Prostate gland (tissue), 2 donors: ENCODE results near the gene TRPV3. TPM values are rescaled to one million over a fixed set of nuclear protein-coding genes. Genes with fewer than 3 reads are reported as not detected.
"Not testable (repeated sequence)": the region's sequence is repeated elsewhere in the genome, so short reads cannot be mapped to it uniquely, and the experiment has no call there.

Source experiments
- DNase-seq: peaks from one replicate; pipeline ENCODE4 v3.0.0-alpha.2; 2019; ENCODE audit warnings: low spot score
- H3K27ac ChIP-seq, 2 donors: fragments of 200-600 bp; sonication (generic); 2 replicates each; pipeline ENCODE4 v1.5.1; 2017 to 2019
- H3K27me3 ChIP-seq: fragments of 200-600 bp; sonication (generic); replicated peaks from 2 replicates; pipeline ENCODE4 v1.5.1; 2019; ENCODE audit not compliant: insufficient read depth
- H3K36me3 ChIP-seq, 2 donors: fragments of 200-600 bp; sonication (generic); 1 replicate in 1 of 2; 2 replicates in 1 of 2; pipeline versions ENCODE4 v1.5.1 to v1.8.1; 2017 to 2019
- H3K4me1 ChIP-seq: fragments of 200-600 bp; sonication (generic); replicated peaks from 2 replicates; pipeline ENCODE4 v1.5.1; 2019
- H3K4me3 ChIP-seq, 2 donors: fragments of 200-600 bp; sonication (generic); 2 replicates each; pipeline ENCODE4 v1.5.1; 2017 to 2019
- H3K9me3 ChIP-seq: fragments of 200-600 bp; sonication (generic); 2 replicates; pipeline ENCODE4 v1.5.1; 2017
- POLR2A ChIP-seq: fragments of 450-650 bp; IDR thresholded peaks from one replicate; pipeline ENCODE4 v1.6.1; 2016; ENCODE audit warnings: antibody characterized with exemption, mild to moderate bottlenecking
- POLR2AphosphoS5 ChIP-seq: sonication (generic); formaldehyde crosslinking; IDR thresholded peaks from one replicate; pipeline ENCODE4 v1.6.1; 2017; ENCODE audit warnings: antibody characterized with exemption
- WGBS: methylation state at CpG from one replicate; pipeline ENCODE4 v1.1.5; 2018; 5-methylcytosine and 5-hydroxymethylcytosine counted together
- intact Hi-C: fragments of 100-400 bp; cut with DNase I; formaldehyde crosslinking; loops from one replicate; pipeline ENCODE4 v1.14.2; 2022
- total RNA-seq, 2 donors: library from RNA; depleted of rRNA; stranded (reverse); fragments of >200 nt; gene quantifications; one replicate each; pipeline ENCODE4 v1.1.0, GENCODE V29; 2016
- TF ChIP-seq, protein P1 (sequence below), 4 experiments: fragments of 200-600 bp in 2 of 4; fragments of 450-650 bp in 2 of 4; sonication (generic) in 2 of 4; IDR thresholded peaks; 1 replicate in 3 of 4; 2 replicates in 1 of 4; pipeline ENCODE4 v1.5.1; 2016 to 2019; ENCODE audit warnings: antibody characterized with exemption in 4 of 4, mild to moderate bottlenecking in 2 of 4, moderate library complexity in 2 of 4

TRPV3 gene
- total RNA-seq, 2 donors from 2014 or later: 10.5 TPM; not detected in 1

- TF ChIP-seq, protein P1, sequence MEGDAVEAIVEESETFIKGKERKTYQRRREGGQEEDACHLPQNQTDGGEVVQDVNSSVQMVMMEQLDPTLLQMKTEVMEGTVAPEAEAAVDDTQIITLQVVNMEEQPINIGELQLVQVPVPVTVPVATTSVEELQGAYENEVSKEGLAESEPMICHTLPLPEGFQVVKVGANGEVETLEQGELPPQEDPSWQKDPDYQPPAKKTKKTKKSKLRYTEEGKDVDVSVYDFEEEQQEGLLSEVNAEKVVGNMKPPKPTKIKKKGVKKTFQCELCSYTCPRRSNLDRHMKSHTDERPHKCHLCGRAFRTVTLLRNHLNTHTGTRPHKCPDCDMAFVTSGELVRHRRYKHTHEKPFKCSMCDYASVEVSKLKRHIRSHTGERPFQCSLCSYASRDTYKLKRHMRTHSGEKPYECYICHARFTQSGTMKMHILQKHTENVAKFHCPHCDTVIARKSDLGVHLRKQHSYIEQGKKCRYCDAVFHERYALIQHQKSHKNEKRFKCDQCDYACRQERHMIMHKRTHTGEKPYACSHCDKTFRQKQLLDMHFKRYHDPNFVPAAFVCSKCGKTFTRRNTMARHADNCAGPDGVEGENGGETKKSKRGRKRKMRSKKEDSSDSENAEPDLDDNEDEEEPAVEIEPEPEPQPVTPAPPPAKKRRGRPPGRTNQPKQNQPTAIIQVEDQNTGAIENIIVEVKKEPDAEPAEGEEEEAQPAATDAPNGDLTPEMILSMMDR (IDR thresholded peaks at IDR 0.05): no peak
- TF ChIP-seq POLR2AphosphoS5 (no peak), POLR2A (no peak)
- Histone ChIP-seq H3K27ac (no peak overlapping the region), H3K4me3 (no peak overlapping the region), H3K4me1 (no peaks in the 10 kb centered on the region), H3K36me3 (no peaks in the 10 kb centered on the region), H3K9me3 (no peaks in the 10 kb centered on the region), H3K27me3 (no peaks in the 10 kb centered on the region)
- 90% methylated on average over 17 of the region's 17 CpGs for WGBS
- DNase-seq: no peak
- intact Hi-C loops: no loop called here
Measured at GRCh38 chr17:3585826-3586225, 28.2 kb upstream of the TRPV3 start.

GRCh38 chr17:3583456-3583855 is 25.8 kb upstream of the TRPV3 start:
- no peaks in the 10 kb centered on the region for H3K9me3 ChIP-seq
- H3K4me3 ChIP-seq: no peak overlapping the region
- no peak for TF ChIP-seq POLR2A
- no peak for TF ChIP-seq POLR2AphosphoS5
- TF ChIP-seq, protein P1 (IDR thresholded peaks at IDR 0.05): no peak
- no peak for DNase-seq
- no peak overlapping the region for H3K27ac ChIP-seq
- intact Hi-C loops: no loop called here
- H3K36me3 ChIP-seq: no peaks in the 10 kb centered on the region
- H3K4me1 ChIP-seq: no peaks in the 10 kb centered on the region
- no peaks in the 10 kb centered on the region for H3K27me3 ChIP-seq
- 91% methylated on average over 9 of the region's 9 CpGs for WGBS

- H3K27ac ChIP-seq: no peak overlapping the region
- H3K9me3 ChIP-seq: no peaks in the 10 kb centered on the region
- intact Hi-C loops: no loop called here
- WGBS: 95% methylated on average over 9 of the region's 9 CpGs
- no peaks in the 10 kb centered on the region for H3K27me3 ChIP-seq
- TF ChIP-seq POLR2AphosphoS5: no peak
- no peak for TF ChIP-seq POLR2A
- TF ChIP-seq, protein P1 (IDR thresholded peaks at IDR 0.05): no peak
- no peaks in the 10 kb centered on the region for H3K36me3 ChIP-seq
- no peaks in the 10 kb centered on the region for H3K4me1 ChIP-seq
- H3K4me3 ChIP-seq: no peak overlapping the region
- no peak for DNase-seq
Measured at GRCh38 chr17:3582915-3583314, 25.3 kb upstream of the TRPV3 start.

- 89% methylated on average over 4 of the region's 4 CpGs for WGBS
- intact Hi-C loops, H3K36me3 ChIP-seq, H3K4me1 ChIP-seq, H3K27me3 ChIP-seq, H3K4me3 ChIP-seq, H3K27ac ChIP-seq, H3K9me3 ChIP-seq, DNase-seq: not testable (repeated sequence)
Measured at GRCh38 chr17:3578667-3579066, 21.1 kb upstream of the TRPV3 start.

GRCh38 chr17:3576970-3577369 is 19.4 kb upstream of the TRPV3 start:
- no peak for DNase-seq
- no peaks in the 10 kb centered on the region for H3K27me3 ChIP-seq
- no peak overlapping the region for H3K4me3 ChIP-seq
- WGBS: 83% methylated on average over 11 of the region's 11 CpGs
- no peaks in the 10 kb centered on the region for H3K36me3 ChIP-seq
- TF ChIP-seq POLR2AphosphoS5 (no peak), POLR2A (no peak)
- TF ChIP-seq, protein P1 (IDR thresholded peaks at IDR 0.05): no peak
- H3K4me1 ChIP-seq: no peaks in the 10 kb centered on the region
- H3K9me3 ChIP-seq: no peaks in the 10 kb centered on the region
- no peak overlapping the region for H3K27ac ChIP-seq
- intact Hi-C loops: no loop called here
